ENCODE results near the gene HIVEP3.

Gene HIVEP3

DNA sequence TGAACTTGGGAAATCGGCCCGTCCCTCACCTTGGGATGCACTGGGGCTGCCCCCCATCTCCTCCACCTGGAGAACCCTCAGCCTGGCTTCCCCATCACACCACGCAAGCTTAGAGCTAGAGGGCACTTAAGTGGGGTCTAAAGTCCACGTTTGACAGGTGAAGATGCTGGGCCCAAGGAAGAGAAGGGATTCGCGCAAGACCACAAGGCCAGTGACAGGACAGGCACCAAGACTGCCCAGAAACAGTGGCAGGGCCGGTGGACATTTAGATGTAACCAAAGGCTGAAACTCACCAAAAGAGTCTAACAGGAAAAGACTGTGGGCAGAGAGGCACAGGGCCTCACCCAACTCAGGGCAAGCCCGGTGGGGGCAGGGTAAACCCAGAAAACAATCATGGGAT, 303.4 kb downstream of the HIVEP3 start:
- peaks cover 12% of the 10 kb centered on the region for H3K36me3 Mint-ChIP-seq
- H3K27ac Mint-ChIP-seq: no peak overlapping the region
- peaks cover 9% of the 10 kb centered on the region for H3K4me1 Mint-ChIP-seq
- H3K9me3 Mint-ChIP-seq: no peaks in the 10 kb centered on the region
- no peak overlapping the region for H3K4me3 Mint-ChIP-seq
- H3K27me3 Mint-ChIP-seq: no peaks in the 10 kb centered on the region

DNA sequence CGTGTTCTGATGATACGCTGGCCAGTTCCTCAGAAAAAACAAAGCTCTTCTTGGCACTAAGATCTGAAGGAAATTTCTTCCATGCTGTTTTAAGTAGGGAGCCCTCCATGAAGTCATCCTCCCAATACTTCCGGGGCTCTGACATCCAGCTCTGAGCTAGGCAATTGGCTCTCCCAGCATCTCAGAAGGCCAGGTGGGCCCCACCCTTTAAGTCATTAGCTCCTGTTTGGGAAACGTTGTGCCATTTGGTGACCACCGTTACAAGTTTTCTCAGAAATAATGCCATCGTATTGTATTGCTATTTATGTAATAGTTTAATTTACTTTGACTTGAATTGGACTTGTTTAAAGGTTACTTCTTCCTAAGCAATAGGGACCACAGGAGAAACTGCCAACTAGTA, 303.9 kb downstream of the HIVEP3 start:
- Mint-ChIP-seq H3K9me3 (no peaks in the 10 kb centered on the region), H3K36me3 (peaks cover 12% of the 10 kb centered on the region), H3K4me3 (no peak overlapping the region), H3K27me3 (no peaks in the 10 kb centered on the region), H3K27ac (no peak overlapping the region), H3K4me1 (peaks cover 9% of the 10 kb centered on the region)

DNA sequence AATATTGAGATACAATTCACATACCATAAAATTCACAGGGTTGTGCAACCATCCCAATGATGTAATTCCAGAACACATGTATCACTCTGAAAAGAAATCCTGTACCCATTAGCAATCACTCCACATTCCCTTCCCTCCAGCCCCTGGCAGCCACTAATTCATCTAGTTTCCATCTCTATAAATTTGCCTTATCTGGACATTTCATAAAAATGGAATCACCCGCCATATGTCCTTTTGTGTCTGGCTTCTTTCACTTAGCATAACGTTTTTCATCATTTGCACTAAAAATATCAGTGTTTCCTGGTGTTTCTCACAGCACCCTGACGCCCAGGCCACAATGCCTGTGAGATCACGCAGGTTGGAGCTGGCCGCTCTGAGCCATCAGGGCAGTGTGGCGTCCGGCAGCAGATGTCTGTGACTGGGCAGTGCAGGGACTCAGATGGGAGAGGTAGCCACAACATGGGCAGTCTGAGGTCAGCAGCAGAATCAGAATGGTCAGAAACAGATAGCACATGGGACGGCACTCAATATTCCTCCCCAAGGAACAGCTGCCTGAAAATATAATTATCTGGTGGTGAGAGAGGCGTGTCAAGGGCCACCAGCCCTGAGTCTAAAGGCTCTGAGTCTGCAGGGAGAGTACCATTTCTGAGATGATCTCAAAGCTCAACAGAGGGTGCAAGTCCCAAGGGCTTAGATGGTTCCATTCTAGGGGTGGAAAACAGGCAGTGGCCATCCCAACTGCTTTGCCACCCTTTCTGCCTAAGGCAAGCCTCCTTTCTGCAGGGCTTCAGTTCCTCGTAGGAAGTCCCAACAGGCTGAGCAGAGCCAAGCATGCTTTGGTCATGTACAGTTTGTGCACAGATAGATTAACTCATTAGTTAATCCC, 304.8 kb downstream of the HIVEP3 start:
- Mint-ChIP-seq H3K9me3 (no peaks in the 10 kb centered on the region), H3K4me1 (peaks cover 9% of the 10 kb centered on the region), H3K27me3 (no peaks in the 10 kb centered on the region), H3K4me3 (no peak overlapping the region), H3K36me3 (peaks cover 11% of the 10 kb centered on the region), H3K27ac (peak overlapping the region; percentile 53)

DNA sequence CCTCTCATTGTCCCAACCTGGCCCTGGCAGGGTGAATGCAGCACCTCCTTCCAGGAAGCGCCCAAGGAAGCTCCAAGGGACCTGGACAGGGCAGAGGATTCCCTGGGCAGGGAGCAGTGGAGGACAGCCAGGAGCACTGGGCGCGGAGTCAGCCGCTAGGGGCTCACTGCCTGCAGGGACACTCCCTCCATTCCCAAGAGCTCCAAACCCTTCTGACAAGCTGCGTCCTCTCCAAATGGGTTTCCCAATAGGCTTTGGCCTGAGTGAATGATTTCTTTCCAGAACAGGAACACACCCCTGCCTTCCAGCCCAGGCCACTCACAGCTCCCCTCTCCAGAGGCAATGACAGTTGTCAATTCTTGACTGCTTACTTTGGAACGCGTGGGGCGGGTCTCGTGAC, 305.8 kb downstream of the HIVEP3 start:
- Mint-ChIP-seq H3K36me3 (peaks cover 12% of the 10 kb centered on the region), H3K4me1 (peaks cover 10% of the 10 kb centered on the region)

DNA sequence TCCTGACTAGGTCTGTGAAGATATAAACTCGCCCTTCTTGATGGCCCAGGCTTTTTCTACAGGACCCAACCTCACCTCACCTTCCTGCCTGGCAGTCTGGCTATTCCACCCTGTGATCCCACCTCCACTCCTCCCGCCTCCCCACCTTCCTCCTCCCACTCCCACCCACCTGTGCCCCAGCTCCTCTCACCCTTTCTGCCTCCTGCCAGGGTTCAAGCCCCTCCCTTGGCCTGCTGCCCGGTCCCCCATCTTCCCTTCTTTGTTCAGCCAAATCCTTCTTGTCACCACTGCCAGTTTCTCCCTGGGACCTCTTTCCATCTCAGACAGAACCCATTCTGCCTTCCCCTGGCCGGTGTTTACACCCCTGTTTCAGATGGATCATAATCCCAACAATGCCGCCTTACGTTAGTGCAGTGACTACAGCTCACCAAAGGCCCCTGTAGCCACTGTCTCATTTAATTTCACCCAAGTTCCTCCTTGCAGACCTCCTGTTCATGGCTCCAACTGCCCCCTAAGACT, 306.7 kb downstream of the HIVEP3 start:
- Mint-ChIP-seq H3K4me3 (peak overlapping the region; percentile 49), H3K9me3 (no peaks in the 10 kb centered on the region), H3K36me3 (peaks cover 21% of the 10 kb centered on the region), H3K27ac (peak overlapping the region; percentile 80), H3K27me3 (no peaks in the 10 kb centered on the region), H3K4me1 (peaks cover 20% of the 10 kb centered on the region)

More for the DNA sequence above, 305.8 kb downstream of the HIVEP3 start:
- Mint-ChIP-seq H3K4me3 (no peak overlapping the region), H3K27ac (no peak overlapping the region), H3K9me3 (no peaks in the 10 kb centered on the region), H3K27me3 (no peaks in the 10 kb centered on the region)

DNA sequence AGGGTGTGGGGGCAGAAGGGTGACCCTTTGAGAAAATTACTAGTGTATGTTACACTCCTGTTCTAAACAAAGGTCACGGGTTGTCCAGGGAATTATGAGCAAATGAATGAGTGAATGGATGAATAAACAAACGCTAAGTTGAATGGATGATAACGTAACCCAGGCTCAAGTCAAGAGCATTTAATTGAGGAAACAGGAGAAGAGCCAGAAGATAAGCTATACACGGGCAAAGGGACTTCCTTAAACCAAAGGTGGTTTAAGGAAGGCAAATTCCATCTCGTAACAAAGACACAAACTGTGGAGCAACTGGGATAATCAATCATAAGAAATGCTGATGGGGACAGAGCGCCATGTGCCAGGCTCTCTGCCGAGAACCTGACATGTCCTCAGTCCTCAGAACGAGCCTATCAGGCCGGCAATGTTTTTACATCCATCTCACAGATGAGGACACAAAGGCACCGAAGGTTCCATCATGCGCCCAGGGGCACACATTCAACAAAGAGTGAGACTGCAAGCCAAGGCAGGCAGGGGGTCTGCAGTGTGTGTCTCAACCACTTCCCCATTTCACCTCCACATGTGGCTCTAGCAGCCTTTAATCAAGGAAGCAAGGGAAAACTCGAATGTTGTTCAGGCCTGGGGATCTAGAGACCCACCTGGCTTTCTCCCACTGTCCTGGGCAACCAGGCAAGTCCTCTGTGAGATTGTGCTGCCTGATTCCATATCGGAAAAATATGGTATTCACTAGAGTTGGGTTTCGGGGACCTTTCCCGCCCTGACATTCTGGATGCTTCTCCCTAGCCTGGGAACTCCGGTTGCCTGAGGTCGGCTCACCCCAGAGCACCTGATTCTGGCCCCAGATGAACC, 307.4 kb downstream of the HIVEP3 start:
- no peaks in the 10 kb centered on the region for H3K9me3 Mint-ChIP-seq

DNA sequence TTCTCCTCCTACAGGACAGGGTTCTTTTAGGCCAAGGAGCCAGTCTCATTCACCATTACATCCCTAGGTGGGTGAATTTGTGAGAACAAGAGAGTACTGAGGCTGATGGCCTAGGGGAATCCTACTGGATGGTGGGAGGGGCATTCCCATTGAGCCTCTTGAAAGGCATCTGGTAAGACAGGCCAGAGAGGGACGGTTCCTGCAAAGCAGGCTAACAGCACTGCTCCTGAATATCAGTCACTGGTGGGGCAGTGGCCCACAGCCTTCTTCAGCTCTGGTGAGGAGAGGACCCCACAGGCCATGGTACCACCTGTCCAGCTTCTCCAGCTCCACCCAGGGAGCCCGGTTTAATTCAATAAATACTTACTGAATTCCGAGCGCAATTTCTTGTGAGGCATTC, 308.4 kb downstream of the HIVEP3 start:
- Mint-ChIP-seq H3K27me3 (no peaks in the 10 kb centered on the region), H3K4me3 (no peak overlapping the region), H3K36me3 (peaks cover 28% of the 10 kb centered on the region), H3K9me3 (no peaks in the 10 kb centered on the region), H3K27ac (no peak overlapping the region), H3K4me1 (peaks cover 28% of the 10 kb centered on the region)

More for the DNA sequence above, 307.4 kb downstream of the HIVEP3 start:
- no peak overlapping the region for H3K4me3 Mint-ChIP-seq
- H3K27me3 Mint-ChIP-seq: no peaks in the 10 kb centered on the region
- peak overlapping the region; percentile 1 for H3K27ac Mint-ChIP-seq
- H3K4me1 Mint-ChIP-seq: peaks cover 24% of the 10 kb centered on the region
- peaks cover 22% of the 10 kb centered on the region for H3K36me3 Mint-ChIP-seq

DNA sequence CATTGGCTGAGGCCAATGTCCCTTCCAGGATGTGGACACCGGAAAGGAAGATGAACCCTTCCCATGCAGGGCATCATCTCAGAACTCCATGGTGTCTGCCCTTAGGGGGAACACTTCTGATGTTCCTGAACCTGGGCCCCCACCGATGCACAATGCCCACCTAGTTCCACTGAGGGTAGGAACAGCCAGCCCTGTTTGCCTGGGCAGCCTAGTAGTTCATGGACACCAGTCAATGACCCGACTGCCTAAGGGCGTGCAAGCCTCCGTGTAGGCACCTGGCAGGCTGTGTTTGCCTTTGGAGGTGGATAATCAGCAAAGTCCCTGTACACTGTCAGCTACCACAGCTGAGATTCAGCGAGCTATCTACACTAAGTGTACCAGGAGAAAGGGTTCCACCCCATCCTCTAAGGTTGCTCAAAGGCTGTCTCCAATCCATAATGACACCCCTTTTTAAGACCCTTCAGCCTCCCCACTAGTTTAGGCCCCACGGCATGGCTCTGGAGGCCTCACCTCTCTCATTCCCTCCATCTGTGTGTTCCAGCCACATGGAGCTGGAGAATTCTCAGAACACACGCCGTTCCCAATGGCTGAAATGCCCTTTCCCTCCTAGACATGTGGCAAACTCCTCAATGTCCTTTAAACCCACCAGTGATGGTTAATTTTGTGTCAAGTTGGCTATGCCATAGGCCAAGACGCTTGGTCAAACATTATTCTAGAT, 309.4 kb downstream of the HIVEP3 start:
- peak overlapping the region; percentile 41 for H3K27ac Mint-ChIP-seq
- peaks cover 26% of the 10 kb centered on the region for H3K4me1 Mint-ChIP-seq
- H3K36me3 Mint-ChIP-seq: peaks cover 29% of the 10 kb centered on the region
- H3K4me3 Mint-ChIP-seq: no peak overlapping the region
- no peaks in the 10 kb centered on the region for H3K27me3 Mint-ChIP-seq
- H3K9me3 Mint-ChIP-seq: no peaks in the 10 kb centered on the region

DNA sequence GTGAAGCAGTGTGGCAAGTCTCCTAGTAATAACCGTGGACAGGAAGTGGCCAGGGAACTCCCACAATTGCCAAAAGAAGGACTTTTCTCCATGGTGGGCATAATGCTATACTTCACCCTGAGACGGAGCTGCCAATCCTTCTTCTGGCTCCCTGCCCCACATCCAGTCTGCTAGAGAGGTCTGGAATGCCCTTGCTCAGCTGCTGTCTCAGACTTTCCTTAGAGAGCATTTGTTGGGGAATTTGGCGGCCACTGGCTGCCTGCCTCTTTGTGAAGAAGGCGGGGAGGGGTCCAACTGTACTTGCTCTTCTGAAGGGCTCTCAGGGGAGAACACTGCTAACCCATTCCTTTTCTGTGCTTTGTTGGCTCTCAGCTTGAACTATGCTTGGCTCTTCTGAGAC, 310.5 kb downstream of the HIVEP3 start:
- no peak overlapping the region for H3K4me3 Mint-ChIP-seq
- no peaks in the 10 kb centered on the region for H3K9me3 Mint-ChIP-seq
- H3K27me3 Mint-ChIP-seq: no peaks in the 10 kb centered on the region
- no peak overlapping the region for H3K27ac Mint-ChIP-seq
- peaks cover 26% of the 10 kb centered on the region for H3K4me1 Mint-ChIP-seq
- H3K36me3 Mint-ChIP-seq: peaks cover 27% of the 10 kb centered on the region

DNA sequence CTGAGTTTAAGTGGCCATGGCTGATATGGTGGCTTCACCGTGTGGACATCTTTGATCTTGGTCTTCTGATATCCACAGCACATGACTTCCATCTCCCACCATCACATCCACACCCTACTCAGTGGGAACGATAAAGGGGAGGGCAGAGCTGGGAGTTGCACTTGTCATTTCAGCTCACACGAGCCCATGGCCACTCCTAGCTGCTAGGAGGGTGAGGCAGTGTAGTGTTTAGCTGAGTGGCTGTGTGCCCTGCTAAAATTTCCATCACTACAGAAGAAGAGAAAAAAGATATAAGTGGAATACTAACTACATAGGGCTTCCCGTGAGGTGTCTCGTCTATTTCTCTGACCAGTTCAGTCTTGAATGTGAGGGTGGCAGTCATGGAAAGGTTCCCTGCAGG, 310.9 kb downstream of the HIVEP3 start:
- Mint-ChIP-seq H3K9me3 (no peaks in the 10 kb centered on the region), H3K4me1 (peaks cover 26% of the 10 kb centered on the region), H3K27ac (no peak overlapping the region), H3K4me3 (no peak overlapping the region), H3K27me3 (no peaks in the 10 kb centered on the region), H3K36me3 (peaks cover 27% of the 10 kb centered on the region)

DNA sequence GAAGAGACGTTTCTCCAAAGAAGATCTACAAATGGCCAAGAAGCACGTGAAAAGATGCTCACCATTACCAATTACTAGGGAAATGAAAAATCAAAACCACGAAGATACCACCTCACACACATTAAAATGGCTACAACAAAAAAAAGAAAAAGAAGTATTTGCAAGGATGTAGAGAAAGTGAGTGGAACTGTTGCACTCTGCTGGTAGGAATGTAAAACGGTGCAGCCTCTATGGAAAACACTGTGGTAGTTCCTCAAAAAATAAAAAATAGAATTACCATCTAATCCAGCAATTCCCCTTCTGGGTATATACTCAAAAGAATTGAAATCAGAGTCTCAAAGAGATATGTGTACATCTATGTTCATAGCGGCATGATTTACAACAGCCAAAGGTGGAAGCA, 318.8 kb downstream of the HIVEP3 start:
- peaks cover 30% of the 10 kb centered on the region for H3K36me3 Mint-ChIP-seq
- H3K27ac Mint-ChIP-seq: no peak overlapping the region

DNA sequence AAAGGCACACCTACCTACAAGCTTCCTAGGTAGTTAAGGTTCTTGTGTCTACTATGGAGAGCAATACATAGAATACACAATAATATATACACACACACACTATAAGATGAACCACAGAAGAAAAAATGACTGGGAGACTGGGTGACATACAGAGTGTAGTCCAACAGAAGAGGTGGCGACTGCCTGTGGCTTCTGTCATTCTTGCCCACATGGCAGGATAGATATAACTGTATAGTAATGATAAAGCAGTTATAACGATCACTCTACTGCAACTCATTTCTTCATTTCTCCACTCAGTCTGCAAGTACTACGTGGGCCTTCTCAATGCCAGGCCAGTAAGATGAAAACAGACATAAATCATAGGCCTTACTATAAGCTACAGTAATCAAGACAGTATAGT, 320.4 kb downstream of the HIVEP3 start:
- Mint-ChIP-seq H3K4me1 (peaks cover 48% of the 10 kb centered on the region), H3K36me3 (peaks cover 27% of the 10 kb centered on the region), H3K27me3 (no peaks in the 10 kb centered on the region), H3K9me3 (no peaks in the 10 kb centered on the region), H3K4me3 (no peak overlapping the region), H3K27ac (no peak overlapping the region)

More for the DNA sequence above, 318.8 kb downstream of the HIVEP3 start:
- peaks cover 40% of the 10 kb centered on the region for H3K4me1 Mint-ChIP-seq
- H3K9me3 Mint-ChIP-seq: no peaks in the 10 kb centered on the region
- H3K27me3 Mint-ChIP-seq: no peaks in the 10 kb centered on the region
- no peak overlapping the region for H3K4me3 Mint-ChIP-seq

DNA sequence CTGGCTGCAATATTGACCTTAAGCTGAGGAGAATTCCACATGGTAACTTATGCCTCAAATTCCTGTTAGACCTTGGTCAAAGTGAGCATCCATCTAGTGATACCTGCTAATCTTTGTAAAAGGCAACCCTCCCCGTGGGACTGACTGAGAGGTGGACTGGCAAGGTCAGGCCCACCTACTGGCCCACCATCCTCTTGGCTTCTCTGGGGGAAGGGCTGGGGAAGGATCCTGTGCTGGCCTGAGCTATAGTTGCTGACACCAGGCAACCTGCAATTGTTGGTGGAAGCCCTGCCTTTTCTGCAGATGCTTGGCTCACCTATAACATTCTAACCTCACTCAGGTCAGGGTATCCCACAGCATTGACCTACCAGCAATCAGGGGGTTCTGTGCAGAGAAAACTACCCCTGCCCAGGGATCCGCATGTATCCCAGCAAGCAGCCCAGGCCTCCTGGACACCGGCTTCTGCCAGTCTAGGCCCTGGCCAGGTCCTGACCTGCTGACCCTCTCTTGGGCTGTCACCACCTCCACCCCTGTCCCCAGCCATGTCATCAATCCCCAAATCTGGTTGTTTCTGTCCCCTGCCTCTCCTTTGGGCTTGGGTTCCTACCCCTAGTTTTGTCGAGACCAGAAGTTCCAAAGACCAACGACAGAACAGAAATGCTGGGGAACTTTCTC, 326.1 kb downstream of the HIVEP3 start:
- Mint-ChIP-seq H3K27ac (peak overlapping the region; percentile 67), H3K4me3 (no peak overlapping the region), H3K9me3 (no peaks in the 10 kb centered on the region), H3K27me3 (no peaks in the 10 kb centered on the region), H3K4me1 (peaks cover 24% of the 10 kb centered on the region), H3K36me3 (peaks cover 19% of the 10 kb centered on the region)

DNA sequence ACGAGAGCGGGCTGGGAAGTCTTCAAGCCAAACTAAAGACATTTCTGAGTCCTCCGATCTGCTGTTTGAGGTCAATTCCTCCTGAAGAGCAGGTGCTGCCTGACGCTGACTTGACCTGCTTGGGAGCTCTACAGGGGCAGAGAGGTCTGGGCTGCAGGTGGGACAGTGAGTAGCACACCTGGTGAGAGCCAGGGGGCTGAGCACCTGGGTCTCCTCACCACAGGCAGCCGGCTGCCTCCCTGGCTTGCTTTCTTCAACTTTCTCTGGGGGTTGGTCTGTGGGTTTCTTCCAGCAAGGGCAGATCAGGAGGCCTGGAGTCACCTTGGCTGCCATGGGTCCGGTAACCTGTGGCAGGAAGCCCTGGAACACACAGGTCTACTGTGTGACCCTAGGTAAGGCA, 326.8 kb downstream of the HIVEP3 start:
- Mint-ChIP-seq H3K4me1 (peaks cover 19% of the 10 kb centered on the region), H3K9me3 (no peaks in the 10 kb centered on the region), H3K27ac (peak overlapping the region; percentile 67), H3K4me3 (no peak overlapping the region), H3K27me3 (no peaks in the 10 kb centered on the region), H3K36me3 (peaks cover 18% of the 10 kb centered on the region)

DNA sequence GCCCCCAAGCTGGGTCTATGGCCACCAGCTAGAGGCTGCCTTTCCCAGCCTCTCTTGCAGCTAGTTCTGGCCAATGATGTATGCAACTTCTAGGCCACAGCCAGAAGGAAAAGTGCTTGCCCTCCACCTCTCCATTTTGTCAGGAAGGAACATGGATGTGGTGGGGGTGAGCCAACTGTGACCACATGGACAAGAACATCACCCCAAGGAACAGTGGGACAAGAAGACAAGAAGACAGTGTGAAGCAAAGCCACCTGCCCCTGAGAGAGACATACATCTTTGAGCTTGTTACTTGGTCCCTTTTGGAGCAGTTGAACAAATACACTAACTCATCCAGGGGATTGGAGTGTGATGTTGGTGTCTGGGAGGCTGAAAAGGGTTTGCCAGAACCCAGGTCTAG, 328.4 kb downstream of the HIVEP3 start:
- peaks cover 17% of the 10 kb centered on the region for H3K4me1 Mint-ChIP-seq
- H3K27me3 Mint-ChIP-seq: no peaks in the 10 kb centered on the region
- no peak overlapping the region for H3K4me3 Mint-ChIP-seq
- H3K36me3 Mint-ChIP-seq: peaks cover 22% of the 10 kb centered on the region
- H3K27ac Mint-ChIP-seq: no peak overlapping the region
- no peaks in the 10 kb centered on the region for H3K9me3 Mint-ChIP-seq

Measured in activated naive CD4-positive, alpha-beta T cell treated with anti-CD3 and anti-CD28 coated beads, Interleukin-2, amount 50 U/mL, for 24 hours (primary cell).